ENCODE measurements around the gene ABCD4. TPM values are rescaled to one million over a fixed set of nuclear protein-coding genes. Genes with fewer than 3 reads are reported as not detected.
A peak's percentile ranks its signal among the peaks of the same experiment; 100 is the strongest.
"Not testable (repeated sequence)": the region's sequence is repeated elsewhere in the genome, so short reads cannot be mapped to it uniquely, and the experiment has no call there.

The ABCD4 gene
- 11.1 and 12.3 TPM in 2 replicates for total RNA-seq (2014; rRNA removed; shearing (Covaris generic))

DNA sequence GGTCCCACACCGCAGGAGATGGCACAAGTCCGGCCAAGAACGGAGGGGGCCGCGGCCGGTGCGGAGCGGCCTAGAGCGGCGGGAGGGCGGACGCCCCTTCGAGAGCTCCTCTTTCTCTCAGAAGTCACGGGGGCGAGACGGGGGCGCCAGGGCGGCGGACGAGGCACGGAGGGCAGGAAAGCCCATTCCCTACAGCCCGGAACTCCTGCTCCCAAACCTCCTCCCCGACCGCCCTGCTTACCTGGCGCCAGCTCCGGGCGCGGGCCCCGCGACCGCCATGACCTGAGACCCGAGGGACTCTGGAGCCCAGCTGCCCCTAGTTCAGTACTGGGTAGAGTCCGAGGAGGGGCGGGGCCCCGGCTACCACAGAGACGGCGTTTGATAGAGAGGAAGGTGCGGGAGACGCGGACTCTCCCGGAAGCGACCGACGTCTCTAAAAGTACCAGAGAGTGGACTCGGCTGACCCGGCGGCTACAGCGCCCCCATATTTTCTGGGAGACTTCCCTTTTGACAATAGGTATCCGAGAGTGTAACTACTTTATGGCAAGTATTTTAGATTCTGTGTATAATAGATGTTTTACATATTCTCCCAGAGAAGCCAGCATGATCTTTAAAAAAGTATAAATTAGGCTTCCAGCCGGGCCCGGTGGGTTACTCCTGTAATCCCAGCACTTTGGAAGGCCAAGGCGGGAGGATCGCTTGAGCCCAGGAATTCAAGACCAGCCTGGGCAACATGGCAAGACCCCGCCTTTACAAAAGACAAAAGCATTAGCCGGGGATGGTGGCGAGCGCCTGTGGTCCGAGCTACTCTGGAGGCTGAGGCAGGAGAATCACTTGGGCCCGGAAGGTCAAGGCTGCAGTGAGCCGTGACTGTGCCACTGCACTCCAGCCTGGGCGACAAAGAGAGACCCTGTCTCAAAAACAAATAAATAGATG is at the start of gene ABCD4:
TSS of gene ABCD4 (minus strand) at position 301 of the 936 bp plus-strand sequence. CDS start at position 279, 22 bp downstream.
- DNase-seq (ENCODE audit: low read depth in 1 of 2, low spot score in 2 of 2), result peak; percentile 89 to 93
- Histone ChIP-seq H3K4me3 (peak within 1 kb of the TSS; percentile 74), H3K27me3 (replicated peaks) (no peaks in the 10 kb centered on the region), H3K9me3 (replicated peaks) (no peaks in the 10 kb centered on the region), H3K36me3 (peaks cover 20% of the 10 kb centered on the region; the same call in 1 of the 2 replicates), H3K27ac (peak within 1 kb of the TSS; percentile 27), H3K4me1 (replicated peaks) (peaks cover 8% of the 10 kb centered on the region)

DNA sequence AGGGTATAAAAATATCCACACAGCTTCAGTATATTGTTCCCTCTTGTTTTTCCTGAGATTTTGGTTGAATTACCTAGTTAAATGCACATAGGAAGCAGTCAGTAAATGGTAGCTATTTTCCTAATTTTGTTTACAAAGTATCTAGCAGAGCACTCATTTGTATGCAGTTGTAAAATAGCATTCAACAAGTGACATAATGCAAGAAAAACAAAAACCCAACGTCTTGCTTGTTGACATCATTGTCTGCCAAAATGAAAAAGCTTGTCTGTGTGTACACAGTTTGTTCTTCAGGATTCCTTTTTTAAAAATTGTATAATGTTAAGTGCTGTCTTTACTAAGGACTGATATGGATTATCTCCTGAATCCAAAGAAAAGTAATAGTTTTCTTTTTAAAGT is 48.2 kb upstream of the ABCD4 start:
- no peak for DNase-seq (ENCODE audit: low read depth in 1 of 2, low spot score in 2 of 2)
- no peak overlapping the region for H3K27ac ChIP-seq
- H3K27me3 ChIP-seq (replicated peaks), result peaks cover 11% of the 10 kb centered on the region

DNA sequence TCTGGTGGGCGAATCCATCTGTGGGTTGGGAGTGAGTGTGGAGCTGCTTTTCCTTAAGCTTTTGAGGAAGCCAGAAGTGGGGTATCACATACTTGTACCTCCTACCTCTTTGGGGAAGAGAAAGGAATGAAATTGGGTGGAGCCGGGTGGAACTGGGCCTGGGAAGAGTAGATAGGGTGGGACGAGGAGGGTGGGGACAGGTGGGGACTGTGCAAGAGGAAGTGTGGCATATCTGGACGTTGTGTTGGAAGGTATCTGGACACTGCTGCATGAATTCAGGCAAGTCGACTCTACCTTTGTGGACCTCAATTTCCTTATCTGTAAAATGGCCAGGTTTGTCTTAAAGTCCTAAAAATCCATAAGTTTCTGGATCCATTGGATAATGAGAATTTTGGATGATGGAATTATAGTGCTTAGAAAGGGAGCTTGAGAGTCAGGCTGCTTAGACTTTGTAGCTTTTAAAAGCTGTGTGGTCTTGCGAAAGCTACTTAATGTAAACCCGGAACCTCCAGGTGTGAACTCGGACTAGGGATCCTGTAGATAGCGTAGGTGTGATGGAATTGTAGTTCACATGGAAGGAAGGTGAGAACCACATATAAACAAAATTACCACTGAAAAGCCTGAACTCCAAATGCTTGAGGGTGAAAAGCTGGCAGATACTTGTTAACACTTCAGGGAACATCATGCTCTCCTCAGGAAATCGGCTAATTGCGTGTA is 47.6 kb upstream of the ABCD4 start:
- Histone ChIP-seq H3K27me3 (replicated peaks) (peaks cover 11% of the 10 kb centered on the region), H3K4me1 (replicated peaks) (no peaks in the 10 kb centered on the region), H3K9me3 (replicated peaks) (no peaks in the 10 kb centered on the region), H3K27ac (no peak overlapping the region), H3K4me3 (no peak overlapping the region), H3K36me3 (no peaks in the 10 kb centered on the region)
- DNase-seq (ENCODE audit: low read depth in 1 of 2, low spot score in 2 of 2), result no peak

More for the DNA sequence above, 48.2 kb upstream of the ABCD4 start:
- Histone ChIP-seq H3K36me3 (no peaks in the 10 kb centered on the region), H3K4me1 (replicated peaks) (no peaks in the 10 kb centered on the region), H3K4me3 (no peak overlapping the region), H3K9me3 (replicated peaks) (no peaks in the 10 kb centered on the region)

DNA sequence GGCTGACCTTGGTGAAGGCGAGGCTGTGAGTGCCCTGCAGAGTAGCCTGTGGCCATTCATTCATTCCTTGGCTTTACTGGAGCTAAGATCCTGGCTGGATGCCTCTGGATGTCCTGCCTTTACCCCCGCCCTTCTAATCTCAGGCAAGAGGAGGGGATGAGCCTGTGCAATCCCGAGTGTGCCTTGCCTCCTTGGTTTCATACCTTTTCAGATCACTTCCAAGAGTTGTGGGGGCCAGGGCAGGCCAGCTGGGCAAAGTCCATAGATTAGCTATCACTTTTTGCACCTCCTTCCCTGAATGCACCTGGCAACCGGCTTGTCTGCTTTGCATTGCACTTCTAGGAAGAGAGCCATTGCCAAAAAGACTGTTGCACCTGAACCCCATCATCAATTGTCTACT is 47.0 kb upstream of the ABCD4 start:
- Histone ChIP-seq H3K4me3 (no peak overlapping the region), H3K27me3 (replicated peaks) (peaks cover 11% of the 10 kb centered on the region), H3K36me3 (no peaks in the 10 kb centered on the region), H3K9me3 (replicated peaks) (no peaks in the 10 kb centered on the region), H3K27ac (no peak overlapping the region), H3K4me1 (replicated peaks) (no peaks in the 10 kb centered on the region)
- DNase-seq (ENCODE audit: low read depth in 1 of 2, low spot score in 2 of 2), result no peak

DNA sequence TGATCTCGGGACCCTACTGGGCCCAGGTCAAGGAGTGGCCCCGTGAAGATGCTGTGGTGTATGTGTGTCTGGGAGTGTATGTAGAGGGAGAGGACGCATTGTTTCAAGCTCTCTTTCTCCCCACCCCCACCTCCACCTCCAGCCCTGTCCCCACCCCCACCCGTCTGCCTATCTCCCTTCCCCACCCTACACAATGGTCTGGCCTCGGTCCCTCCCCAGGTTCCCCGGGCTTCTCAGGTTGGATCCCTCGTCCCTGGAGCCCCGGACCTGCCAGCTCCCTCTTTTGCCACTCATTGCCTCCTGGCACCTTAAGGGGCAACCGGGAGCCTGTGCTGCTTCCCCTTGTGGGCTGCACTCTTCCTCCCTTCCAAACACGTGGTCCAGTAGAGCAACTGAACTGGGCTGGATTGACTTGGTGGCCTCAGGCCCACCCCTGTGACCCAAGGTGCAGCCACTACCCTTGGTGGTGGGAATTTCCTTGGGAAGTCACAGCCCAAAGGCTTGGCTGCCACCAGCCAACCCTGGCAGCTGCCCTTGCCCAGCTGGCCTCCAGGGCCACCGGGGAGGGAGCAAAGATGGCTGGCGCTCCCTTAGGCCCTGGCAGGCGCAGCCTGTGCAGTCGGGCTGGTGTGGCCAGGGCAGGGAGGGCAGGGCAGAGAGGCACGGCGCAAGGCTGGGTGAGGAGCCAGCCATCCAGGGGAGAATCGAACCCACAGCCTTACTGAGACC is 46.2 kb upstream of the ABCD4 start:
- Histone ChIP-seq H3K27me3 (replicated peaks) (peaks cover 11% of the 10 kb centered on the region), H3K9me3 (replicated peaks) (no peaks in the 10 kb centered on the region), H3K36me3 (no peaks in the 10 kb centered on the region), H3K27ac (no peak overlapping the region), H3K4me3 (no peak overlapping the region), H3K4me1 (replicated peaks) (no peaks in the 10 kb centered on the region)
- DNase-seq (ENCODE audit: low read depth in 1 of 2, low spot score in 2 of 2), result no peak

DNA sequence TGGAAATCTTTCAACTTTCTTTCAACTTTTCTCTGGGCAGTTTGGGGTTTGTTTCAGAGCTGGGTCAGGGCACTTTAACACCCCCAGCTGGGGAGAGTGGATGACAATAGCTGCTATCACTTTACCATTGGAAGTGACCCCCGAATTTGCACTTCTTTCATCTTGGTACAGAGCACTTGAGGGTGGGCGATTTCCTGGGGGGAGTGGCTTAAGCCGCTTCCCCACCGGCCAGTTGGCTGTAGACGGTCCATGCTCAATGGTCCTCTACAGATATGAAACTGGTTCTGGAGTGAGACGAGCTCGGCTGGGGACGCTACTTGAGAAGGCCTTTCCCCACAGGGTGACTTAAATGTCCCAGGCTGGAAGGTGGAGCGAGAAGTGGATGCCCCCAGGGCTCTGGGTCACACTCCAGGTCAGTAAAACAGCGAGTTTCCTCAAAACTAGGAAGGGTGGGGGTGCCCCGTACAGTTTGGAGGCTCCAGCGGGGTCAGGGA is 45.6 kb upstream of the ABCD4 start, which contains the start of gene VRTN:
TSS of gene VRTN (plus strand) at position 231 of the 494 bp plus-strand sequence. CDS start 8,313 bp downstream, outside the sequence.
- H3K27ac ChIP-seq, result no peak within 1 kb of the TSS
- peaks cover 11% of the 10 kb centered on the region for H3K27me3 ChIP-seq (replicated peaks)
- no peak for DNase-seq (ENCODE audit: low read depth in 1 of 2, low spot score in 2 of 2)
- H3K4me3 ChIP-seq, result no peak within 1 kb of the TSS
- no peaks in the 10 kb centered on the region for H3K4me1 ChIP-seq (replicated peaks)
- no peaks in the 10 kb centered on the region for H3K9me3 ChIP-seq (replicated peaks)
- no peaks in the 10 kb centered on the region for H3K36me3 ChIP-seq

DNA sequence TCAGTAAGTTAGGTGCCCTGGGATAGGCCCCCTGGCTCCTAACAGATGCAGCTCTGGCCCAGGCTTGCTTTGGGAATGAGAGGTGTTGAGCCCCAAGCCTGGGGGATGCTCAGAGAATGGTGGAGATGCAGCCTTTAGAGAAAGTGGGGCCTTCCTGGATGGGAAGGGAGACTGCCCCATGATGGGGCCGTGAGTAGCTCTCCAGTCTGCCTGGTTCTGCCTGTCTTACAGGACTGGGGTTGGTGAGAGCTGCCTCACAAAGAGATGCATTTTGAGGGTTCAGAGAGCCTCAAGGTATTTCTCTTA is 45.0 kb upstream of the ABCD4 start:
- H3K4me3 ChIP-seq, result no peak overlapping the region
- peaks cover 11% of the 10 kb centered on the region for H3K27me3 ChIP-seq (replicated peaks)
- no peaks in the 10 kb centered on the region for H3K4me1 ChIP-seq (replicated peaks)
- DNase-seq (ENCODE audit: low read depth in 1 of 2, low spot score in 2 of 2), result no peak
- no peak overlapping the region for H3K27ac ChIP-seq
- no peaks in the 10 kb centered on the region for H3K9me3 ChIP-seq (replicated peaks)
- no peaks in the 10 kb centered on the region for H3K36me3 ChIP-seq

DNA sequence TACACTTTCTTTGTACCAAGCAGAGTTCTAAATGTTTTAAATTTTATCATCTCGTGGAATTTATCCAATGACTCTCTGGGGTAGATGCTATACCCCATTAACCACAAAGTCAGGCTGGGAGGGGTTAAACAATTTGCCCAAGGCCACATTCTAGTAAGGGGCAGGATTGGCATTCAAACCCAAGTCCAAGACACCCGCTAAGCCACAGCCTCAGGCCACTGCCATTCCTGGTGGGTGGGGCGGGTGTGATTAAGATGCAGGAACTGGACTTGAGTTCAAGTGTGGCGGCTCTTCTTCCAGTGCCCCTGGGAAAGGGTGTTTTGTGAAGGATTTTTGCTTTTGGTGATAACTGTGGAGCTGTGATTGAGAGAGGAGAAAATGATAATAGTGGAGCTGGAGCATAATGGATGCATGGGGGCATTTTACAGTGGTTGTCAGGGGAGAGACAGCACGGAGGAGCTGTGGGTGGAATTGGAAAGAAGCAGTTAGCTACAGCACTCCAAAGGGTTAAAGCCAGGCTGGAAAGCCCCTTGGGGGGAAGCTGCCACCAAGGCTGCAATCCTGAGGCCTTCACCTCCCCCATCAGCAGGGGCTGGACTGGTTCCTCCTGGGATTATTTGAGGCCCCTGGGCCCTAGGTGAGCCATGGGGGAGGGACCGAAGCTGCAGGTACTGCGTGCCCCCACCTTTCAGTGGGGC is 44.5 kb upstream of the ABCD4 start:
- no peaks in the 10 kb centered on the region for H3K4me1 ChIP-seq (replicated peaks)
- no peak for DNase-seq (ENCODE audit: low read depth in 1 of 2, low spot score in 2 of 2)
- H3K36me3 ChIP-seq, result no peaks in the 10 kb centered on the region
- H3K4me3 ChIP-seq, result no peak overlapping the region
- no peak overlapping the region for H3K27ac ChIP-seq
- H3K9me3 ChIP-seq (replicated peaks), result no peaks in the 10 kb centered on the region
- H3K27me3 ChIP-seq (replicated peaks), result peaks cover 8% of the 10 kb centered on the region

DNA sequence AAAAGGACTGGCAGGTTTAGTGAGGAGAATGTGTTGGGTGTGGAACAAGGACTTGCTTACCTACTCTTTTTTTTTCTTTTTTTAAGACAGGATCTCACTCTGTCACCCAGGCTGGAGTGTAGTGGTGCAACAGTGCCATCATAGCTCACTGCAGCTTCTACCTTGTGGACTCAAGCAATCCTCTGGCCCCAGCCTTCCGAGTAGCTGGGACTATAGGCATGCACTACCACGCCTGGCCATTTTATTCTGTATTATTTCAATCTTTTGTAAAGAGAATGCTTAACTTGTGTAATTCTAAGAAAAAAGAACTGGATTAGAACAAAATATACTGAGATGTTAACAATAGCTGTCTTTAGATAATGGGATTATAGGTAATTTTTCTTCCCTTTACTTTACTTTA is 43.6 kb upstream of the ABCD4 start:
- H3K4me3 ChIP-seq, result no peak overlapping the region
- no peak overlapping the region for H3K27ac ChIP-seq
- DNase-seq (ENCODE audit: low read depth in 1 of 2, low spot score in 2 of 2), result no peak
- no peaks in the 10 kb centered on the region for H3K4me1 ChIP-seq (replicated peaks)
- no peaks in the 10 kb centered on the region for H3K36me3 ChIP-seq
- peaks cover 8% of the 10 kb centered on the region for H3K27me3 ChIP-seq (replicated peaks)
- no peaks in the 10 kb centered on the region for H3K9me3 ChIP-seq (replicated peaks)

DNA sequence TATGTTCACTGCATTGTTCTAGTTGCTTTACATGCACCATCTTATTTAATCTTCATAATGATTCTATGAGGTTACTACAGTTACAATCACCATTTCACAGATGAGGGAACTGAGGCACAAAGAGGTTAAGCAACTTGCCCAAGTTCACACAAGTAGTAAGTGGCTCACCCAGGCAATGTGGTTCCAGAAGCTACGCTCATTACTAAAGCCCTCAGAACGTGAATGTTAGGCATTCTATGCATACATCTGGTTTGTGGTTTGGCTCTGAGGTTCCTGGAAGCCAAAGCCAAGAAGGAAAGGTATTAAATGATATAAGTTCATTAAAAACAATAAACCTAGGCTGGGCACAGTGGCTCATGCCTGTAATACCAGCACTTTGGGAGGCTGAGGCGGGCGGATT is 31.2 kb upstream of the ABCD4 start:
- no peaks in the 10 kb centered on the region for H3K36me3 ChIP-seq
- H3K9me3 ChIP-seq (replicated peaks), result no peaks in the 10 kb centered on the region
- H3K27me3 ChIP-seq (replicated peaks), result 0 out of 2 replicates have a peak, but pooled peaks cover 5% of the 10 kb centered on the region
- no peak overlapping the region for H3K4me3 ChIP-seq
- no peak overlapping the region for H3K27ac ChIP-seq
- peak in 1 of 2 experiments; percentile 11 for DNase-seq (ENCODE audit: low read depth in 1 of 2, low spot score in 2 of 2)
- no peaks in the 10 kb centered on the region for H3K4me1 ChIP-seq (replicated peaks)

DNA sequence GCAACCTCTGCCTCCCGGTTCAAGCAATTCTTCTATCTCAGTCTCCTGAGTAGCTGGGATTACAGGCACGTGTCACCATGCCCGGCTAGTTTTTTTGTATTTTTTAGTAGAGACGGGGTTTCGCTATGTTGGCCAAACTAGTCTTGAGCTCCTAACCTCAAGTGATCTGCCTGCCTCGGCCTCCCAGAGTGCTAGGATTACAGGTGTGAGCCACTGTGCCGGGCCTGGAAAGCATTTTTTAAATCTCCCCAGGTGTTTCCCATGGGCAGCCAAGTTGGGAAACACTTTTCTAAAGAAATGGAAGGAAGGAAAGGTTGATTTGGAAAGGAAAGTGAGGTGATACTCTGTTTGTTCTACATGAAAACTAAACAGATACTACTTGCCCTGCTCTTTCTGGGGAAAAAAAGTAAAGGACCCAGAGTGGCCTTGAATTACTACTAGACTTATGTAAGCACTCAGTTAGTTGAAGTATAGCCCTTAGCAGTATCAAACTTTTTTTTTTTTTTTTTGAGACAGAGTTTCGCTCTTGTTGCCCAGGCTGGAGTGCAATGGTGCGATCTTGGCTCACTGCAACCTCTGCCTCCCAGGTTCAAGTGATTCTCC is 27.3 kb upstream of the ABCD4 start:
- H3K27me3 ChIP-seq (replicated peaks); H3K9me3 ChIP-seq (replicated peaks); H3K27ac ChIP-seq; H3K4me1 ChIP-seq (replicated peaks); DNase-seq (ENCODE audit: low read depth in 1 of 2, low spot score in 2 of 2); H3K36me3 ChIP-seq; H3K4me3 ChIP-seq: not testable (repeated sequence)

DNA sequence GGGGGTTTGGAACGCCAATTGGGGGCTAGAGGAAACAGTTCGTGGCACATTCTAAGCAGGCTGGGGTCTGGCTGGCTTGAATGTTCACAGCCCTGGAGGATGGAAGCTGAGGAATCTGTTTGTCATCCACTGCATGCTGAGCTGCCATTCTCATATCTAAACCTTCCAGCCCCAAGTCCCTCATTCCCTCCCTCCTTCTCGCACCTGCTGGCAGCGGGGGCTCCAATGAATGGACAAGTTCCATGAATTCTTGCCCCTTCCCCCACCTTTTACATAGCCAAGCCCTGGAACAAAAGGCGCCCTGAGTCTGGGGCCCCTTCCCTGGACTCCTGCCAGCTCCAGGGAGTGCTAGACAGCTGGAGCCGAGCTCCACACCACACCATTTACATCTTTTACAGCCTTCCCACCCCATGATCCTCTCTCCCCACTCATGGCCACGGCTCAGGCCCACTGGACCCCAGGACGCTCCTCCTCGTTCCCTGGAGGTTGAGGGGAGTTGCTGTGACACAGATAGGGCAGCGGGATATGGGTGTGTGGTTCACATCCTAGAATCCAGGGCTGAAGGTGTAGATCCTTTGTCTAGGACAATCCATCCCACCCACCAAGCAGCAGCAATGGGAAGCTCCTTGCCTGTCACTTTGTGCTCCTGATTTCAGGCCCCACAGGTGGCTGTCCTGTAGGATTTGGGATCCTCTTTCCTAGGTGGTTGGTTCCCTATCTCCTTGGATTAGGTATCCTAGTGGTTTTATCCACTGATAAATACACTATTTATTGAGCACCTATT is 23.8 kb upstream of the ABCD4 start:
- Histone ChIP-seq H3K36me3 (no peaks in the 10 kb centered on the region), H3K9me3 (replicated peaks) (no peaks in the 10 kb centered on the region), H3K27ac (no peak overlapping the region), H3K4me3 (no peak overlapping the region), H3K27me3 (replicated peaks) (0 out of 2 replicates have a peak, but pooled peaks cover 3% of the 10 kb centered on the region), H3K4me1 (replicated peaks) (no peaks in the 10 kb centered on the region)
- DNase-seq (ENCODE audit: low read depth in 1 of 2, low spot score in 2 of 2), result no peak

Measured in SJSA1 (cell line).